Measurements from ENCODE around the gene MUC2.

The MUC2 gene

GRCh38 chr11:1087961-1088926, 13.6 kb downstream of the MUC2 start:
- no peak for DNase-seq (ENCODE audit: low read depth)

GRCh38 chr11:1088927-1089737, 14.5 kb downstream of the MUC2 start:
- DNase-seq (ENCODE audit: low read depth): no peak

- no peak for DNase-seq (ENCODE audit: low read depth)
Observed at GRCh38 chr11:1089738-1090599, 15.3 kb downstream of the MUC2 start.

GRCh38 chr11:1090600-1091331, 16.1 kb downstream of the MUC2 start:
- no peak for DNase-seq (ENCODE audit: low read depth)

GRCh38 chr11:1091332-1092083, 16.8 kb downstream of the MUC2 start:
- DNase-seq (ENCODE audit: low read depth): no peak

- DNase-seq (ENCODE audit: low read depth): no peak
Observed at GRCh38 chr11:1092145-1092670, 17.5 kb downstream of the MUC2 start.

GRCh38 chr11:1092919-1093318, 18.2 kb downstream of the MUC2 start:
- no peak for DNase-seq (ENCODE audit: low read depth)

- DNase-seq (ENCODE audit: low read depth): no peak
Observed at GRCh38 chr11:1099519-1100355, 25.1 kb downstream of the MUC2 start.

- DNase-seq (ENCODE audit: low read depth): no peak
Observed at GRCh38 chr11:1100417-1101245, 26.0 kb downstream of the MUC2 start.

GRCh38 chr11:1101318-1102089, 26.8 kb downstream of the MUC2 start:
- no peak for DNase-seq (ENCODE audit: low read depth)

GRCh38 chr11:1102221-1102971, 27.7 kb downstream of the MUC2 start:
- no peak for DNase-seq (ENCODE audit: low read depth)

GRCh38 chr11:1102996-1103395, 28.3 kb downstream of the MUC2 start:
- DNase-seq (ENCODE audit: low read depth): no peak

GRCh38 chr11:1103401-1104360, 29.0 kb downstream of the MUC2 start:
- DNase-seq (ENCODE audit: low read depth): no peak

- DNase-seq (ENCODE audit: low read depth): no peak
Observed at GRCh38 chr11:1104411-1105182, 29.9 kb downstream of the MUC2 start.

- no peak for DNase-seq (ENCODE audit: low read depth)
Observed at GRCh38 chr11:1105183-1105565, 30.5 kb downstream of the MUC2 start.

All from GM04503 (cell line).